ENCODE measurements around the gene FMN1. TPM values are rescaled to one million over a fixed set of nuclear protein-coding genes. Genes with fewer than 3 reads are reported as not detected.
A peak's percentile ranks its signal among the peaks of the same experiment; 100 is the strongest.

The FMN1 gene
- polyA plus RNA-seq, 1 experiment, result 3.7 TPM

GRCh38 chr15:32822739-32823138 lies 371.8 kb downstream of the FMN1 start:
- H3K4me3 ChIP-seq (ENCODE audit: low read depth, low read length), result no peak overlapping the region
- no peak for DNase-seq (ENCODE audit: low read depth, low spot score)
- ChIA-PET CTCF (no interaction called here), POLR2A (no interaction called here)
- no peaks in the 10 kb centered on the region for H3K27me3 ChIP-seq (ENCODE audit: control insufficient read depth, insufficient read depth, low read length)
- TF ChIP-seq, protein P1, sequence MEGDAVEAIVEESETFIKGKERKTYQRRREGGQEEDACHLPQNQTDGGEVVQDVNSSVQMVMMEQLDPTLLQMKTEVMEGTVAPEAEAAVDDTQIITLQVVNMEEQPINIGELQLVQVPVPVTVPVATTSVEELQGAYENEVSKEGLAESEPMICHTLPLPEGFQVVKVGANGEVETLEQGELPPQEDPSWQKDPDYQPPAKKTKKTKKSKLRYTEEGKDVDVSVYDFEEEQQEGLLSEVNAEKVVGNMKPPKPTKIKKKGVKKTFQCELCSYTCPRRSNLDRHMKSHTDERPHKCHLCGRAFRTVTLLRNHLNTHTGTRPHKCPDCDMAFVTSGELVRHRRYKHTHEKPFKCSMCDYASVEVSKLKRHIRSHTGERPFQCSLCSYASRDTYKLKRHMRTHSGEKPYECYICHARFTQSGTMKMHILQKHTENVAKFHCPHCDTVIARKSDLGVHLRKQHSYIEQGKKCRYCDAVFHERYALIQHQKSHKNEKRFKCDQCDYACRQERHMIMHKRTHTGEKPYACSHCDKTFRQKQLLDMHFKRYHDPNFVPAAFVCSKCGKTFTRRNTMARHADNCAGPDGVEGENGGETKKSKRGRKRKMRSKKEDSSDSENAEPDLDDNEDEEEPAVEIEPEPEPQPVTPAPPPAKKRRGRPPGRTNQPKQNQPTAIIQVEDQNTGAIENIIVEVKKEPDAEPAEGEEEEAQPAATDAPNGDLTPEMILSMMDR (IDR thresholded peaks at IDR 0.05; ENCODE audit: low read depth, low read length), result no peak
- no peak overlapping the region for H3K27ac ChIP-seq (ENCODE audit: low read depth, low read length)
- no peaks in the 10 kb centered on the region for H3K9me3 ChIP-seq (ENCODE audit: control insufficient read depth, insufficient read depth, low read length)

DNA sequence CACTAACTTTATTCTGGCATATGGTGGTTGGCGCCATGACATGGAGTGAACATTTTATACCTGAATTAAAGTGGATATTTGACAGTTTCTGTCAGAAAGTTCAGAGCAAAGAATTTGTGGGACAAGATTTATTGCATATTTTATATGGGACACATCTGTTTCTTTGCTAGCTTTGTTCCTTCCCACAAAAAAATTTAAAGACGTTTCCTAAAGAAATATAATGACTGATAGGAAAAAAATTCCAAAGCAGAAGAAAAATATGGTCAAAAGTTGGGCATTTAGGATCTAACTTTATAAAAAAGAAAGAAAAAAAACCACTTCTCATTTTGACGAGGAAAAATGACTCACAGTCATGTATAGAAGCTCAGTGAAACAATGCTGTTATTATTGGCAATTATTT lies 375.1 kb downstream of the FMN1 start:
- Histone ChIP-seq H3K27me3 (ENCODE audit: control insufficient read depth, insufficient read depth, low read length) (no peaks in the 10 kb centered on the region), H3K4me3 (ENCODE audit: low read depth, low read length) (no peak overlapping the region), H3K9me3 (ENCODE audit: control insufficient read depth, insufficient read depth, low read length) (no peaks in the 10 kb centered on the region), H3K27ac (ENCODE audit: low read depth, low read length) (peak overlapping the region; percentile 62)
- no peak for DNase-seq (ENCODE audit: low read depth, low spot score)
- POLR2A ChIA-PET, result interaction anchor here (0.7 to 1.2 kb wide), 9 partner anchors 14 to 174 kb away, joined by 3 to 16 read pairs (median 4); no protein-coding TSS in a partner anchor
- CTCF ChIA-PET, result interaction anchor here (0.6 to 1.6 kb wide), 6 partner anchors 12 to 157 kb away, joined by 3 to 6 read pairs (median 4); no protein-coding TSS in a partner anchor
- TF ChIP-seq, protein P1 (IDR thresholded peaks at IDR 0.05; ENCODE audit: low read depth, low read length), result no peak

- CTCF ChIA-PET, result interaction anchor here (0.6 to 1.6 kb wide), 8 partner anchors 12 to 169 kb away, joined by 3 to 6 read pairs (median 4); no protein-coding TSS in a partner anchor
- no peaks in the 10 kb centered on the region for H3K27me3 ChIP-seq (ENCODE audit: control insufficient read depth, insufficient read depth, low read length)
- no peaks in the 10 kb centered on the region for H3K9me3 ChIP-seq (ENCODE audit: control insufficient read depth, insufficient read depth, low read length)
- peak; percentile 63 for DNase-seq (ENCODE audit: low read depth, low spot score)
- POLR2A ChIA-PET, result interaction anchor here (0.7 to 1.2 kb wide), 12 partner anchors 15 to 175 kb away, joined by 3 to 16 read pairs (median 3); no protein-coding TSS in a partner anchor
- no peak overlapping the region for H3K4me3 ChIP-seq (ENCODE audit: low read depth, low read length)
- H3K27ac ChIP-seq (ENCODE audit: low read depth, low read length), result peak overlapping the region; percentile 62
- TF ChIP-seq, protein P1 (IDR thresholded peaks at IDR 0.05; ENCODE audit: low read depth, low read length), result no peak
Observed at GRCh38 chr15:32818758-32819447, 375.6 kb downstream of the FMN1 start.

GRCh38 chr15:32817577-32817976 lies 376.9 kb downstream of the FMN1 start:
- H3K27ac ChIP-seq (ENCODE audit: low read depth, low read length), result no peak overlapping the region
- H3K27me3 ChIP-seq (ENCODE audit: control insufficient read depth, insufficient read depth, low read length), result no peaks in the 10 kb centered on the region
- TF ChIP-seq, protein P1 (IDR thresholded peaks at IDR 0.05; ENCODE audit: low read depth, low read length), result no peak
- ChIA-PET CTCF (no interaction called here), POLR2A (no interaction called here)
- H3K4me3 ChIP-seq (ENCODE audit: low read depth, low read length), result no peak overlapping the region
- H3K9me3 ChIP-seq (ENCODE audit: control insufficient read depth, insufficient read depth, low read length), result no peaks in the 10 kb centered on the region
- no peak for DNase-seq (ENCODE audit: low read depth, low spot score)

GRCh38 chr15:32807331-32807730 lies 387.2 kb downstream of the FMN1 start:
- H3K4me3 ChIP-seq (ENCODE audit: low read depth, low read length), result no peak overlapping the region
- no peak overlapping the region for H3K27ac ChIP-seq (ENCODE audit: low read depth, low read length)
- no peak for DNase-seq (ENCODE audit: low read depth, low spot score)
- ChIA-PET POLR2A (no interaction called here), CTCF (interaction anchor here (0.7 kb wide), 1 partner anchor 12 kb away, joined by 6 read pairs; no protein-coding TSS in a partner anchor)
- TF ChIP-seq, protein P1 (IDR thresholded peaks at IDR 0.05; ENCODE audit: low read depth, low read length), result no peak
- H3K27me3 ChIP-seq (ENCODE audit: control insufficient read depth, insufficient read depth, low read length), result no peaks in the 10 kb centered on the region
- peaks cover 7% of the 10 kb centered on the region; the same call in 1 of the 2 replicates for H3K9me3 ChIP-seq (ENCODE audit: control insufficient read depth, insufficient read depth, low read length)

Data from AG04450 (cell line).